ENCODE results near the gene GPR37. TPM values are rescaled to one million over a fixed set of nuclear protein-coding genes. Genes with fewer than 3 reads are reported as not detected.

The GPR37 gene
- total RNA-seq, 1 experiment from 2014 or later, result 1.6 TPM

GRCh38 chr7:124718032-124718766, 47.4 kb downstream of the GPR37 start:
- H4K5ac ChIP-seq (ENCODE audit: insufficient read length, low read depth, low read length), result no peak overlapping the region
- H3K4me3 Mint-ChIP-seq, result no peak overlapping the region; a peak in 1 of 5 replicates
- H2BK5ac ChIP-seq (ENCODE audit: insufficient read length, low read length), result no peak overlapping the region
- peaks cover 0 to 6% (median 0%) of the 10 kb centered on the region in 3 experiments; a peak in 2 of 7 replicates for H3K36me3 Mint-ChIP-seq (ENCODE audit: insufficient read depth in 1 of 3, low read depth in 3 of 3)
- TF ChIP-seq, protein P1, sequence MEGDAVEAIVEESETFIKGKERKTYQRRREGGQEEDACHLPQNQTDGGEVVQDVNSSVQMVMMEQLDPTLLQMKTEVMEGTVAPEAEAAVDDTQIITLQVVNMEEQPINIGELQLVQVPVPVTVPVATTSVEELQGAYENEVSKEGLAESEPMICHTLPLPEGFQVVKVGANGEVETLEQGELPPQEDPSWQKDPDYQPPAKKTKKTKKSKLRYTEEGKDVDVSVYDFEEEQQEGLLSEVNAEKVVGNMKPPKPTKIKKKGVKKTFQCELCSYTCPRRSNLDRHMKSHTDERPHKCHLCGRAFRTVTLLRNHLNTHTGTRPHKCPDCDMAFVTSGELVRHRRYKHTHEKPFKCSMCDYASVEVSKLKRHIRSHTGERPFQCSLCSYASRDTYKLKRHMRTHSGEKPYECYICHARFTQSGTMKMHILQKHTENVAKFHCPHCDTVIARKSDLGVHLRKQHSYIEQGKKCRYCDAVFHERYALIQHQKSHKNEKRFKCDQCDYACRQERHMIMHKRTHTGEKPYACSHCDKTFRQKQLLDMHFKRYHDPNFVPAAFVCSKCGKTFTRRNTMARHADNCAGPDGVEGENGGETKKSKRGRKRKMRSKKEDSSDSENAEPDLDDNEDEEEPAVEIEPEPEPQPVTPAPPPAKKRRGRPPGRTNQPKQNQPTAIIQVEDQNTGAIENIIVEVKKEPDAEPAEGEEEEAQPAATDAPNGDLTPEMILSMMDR (conservative IDR thresholded peaks at IDR 0.05), result no peak
- H3K18ac ChIP-seq (ENCODE audit: insufficient read length, low read depth, low read length), result no peak overlapping the region
- no peaks in the 10 kb centered on the region for H3K23me2 ChIP-seq (ENCODE audit: insufficient read length, low read depth, low read length, poor library complexity, severe bottlenecking)
- no peak overlapping the region for H3K56ac ChIP-seq (ENCODE audit: insufficient read length, low read depth, low read length)
- no peak overlapping the region for H3T11ph ChIP-seq (ENCODE audit: low read length)
- peaks cover 0 to 4% of the 10 kb centered on the region in 2 experiments; a peak in 1 of 5 replicates for H3K9me3 Mint-ChIP-seq
- no peak overlapping the region for H2BK12ac ChIP-seq (ENCODE audit: insufficient read length, low read depth, low read length)
- H4K20me1 ChIP-seq (ENCODE audit: control insufficient read depth, insufficient read depth, insufficient read length), result no peaks in the 10 kb centered on the region
- no peak overlapping the region for H4K8ac ChIP-seq (replicated peaks; ENCODE audit: insufficient read length, low read depth, low read length)
- no peak overlapping the region for H4K91ac ChIP-seq (ENCODE audit: insufficient read length, low read depth, low read length)
- H3K79me1 ChIP-seq (ENCODE audit: insufficient read depth, low read depth, low read length, poor library complexity, severe bottlenecking), result no peaks in the 10 kb centered on the region
- no peak overlapping the region for H3K4ac ChIP-seq (ENCODE audit: low read depth, low read length)
- H3K4me1 ChIP-seq (ENCODE audit: insufficient read depth, low read length), result no peaks in the 10 kb centered on the region; the same call in 1 of the 2 replicates
- H3K27me3 ChIP-seq (ENCODE audit: insufficient read depth, low read length), result no peaks in the 10 kb centered on the region
- WGBS (ENCODE audit: extremely low coverage, insufficient read length, low lambda C conversion rate), result no CpG with 5 or more reads among the region's 4 CpGs
- H2BK20ac ChIP-seq (ENCODE audit: low read depth, low read length, poor library complexity, severe bottlenecking), result no peak overlapping the region
- no peaks in the 10 kb centered on the region for H3K9me3 ChIP-seq (ENCODE audit: control insufficient read depth, low read depth, low read length)
- no peak overlapping the region for H2BK15ac ChIP-seq (ENCODE audit: low read depth, low read length)
- H3K4me1 Mint-ChIP-seq, result peaks cover 5 to 10% of the 10 kb centered on the region in 2 experiments
- no peak overlapping the region for H3K23ac ChIP-seq (ENCODE audit: insufficient read length, low read depth, low read length)
- no peak overlapping the region for H2AK5ac ChIP-seq (ENCODE audit: insufficient read length, low read length)
- H2BK120ac ChIP-seq (ENCODE audit: low read depth, low read length, poor library complexity, severe bottlenecking), result no peak overlapping the region
- no peak overlapping the region for H3K4me2 ChIP-seq (ENCODE audit: insufficient read depth, insufficient read length, low read length)
- H3K9ac ChIP-seq (ENCODE audit: extremely low read depth, insufficient read length, low read length), result no peak overlapping the region
- H2AFZ ChIP-seq (ENCODE audit: low read length), result no peak overlapping the region
- no peak for DNase-seq
- H3K14ac ChIP-seq (ENCODE audit: insufficient read depth, low read length), result no peak overlapping the region
- no peaks in the 10 kb centered on the region for H3K27me3 Mint-ChIP-seq (ENCODE audit: low read depth)
- H3K79me2 ChIP-seq (ENCODE audit: insufficient read depth, low read length), result no peaks in the 10 kb centered on the region
- no peak overlapping the region; a peak in 1 of 7 replicates for H3K27ac Mint-ChIP-seq
- H3K27ac ChIP-seq (ENCODE audit: insufficient read length, low read depth, low read length), result no peak overlapping the region

All from H9 (cell line).